ENCODE measurements around the gene MLLT1. TPM values are rescaled to one million over a fixed set of nuclear protein-coding genes. Genes with fewer than 3 reads are reported as not detected.

MLLT1 gene
- total and polyA plus RNA-seq, 2 donors (not counting 1 experiment from before 2014, with no cell fraction given): 19.4 to 40.2 TPM

GRCh38 chr19:6258812-6259311 is 20.9 kb downstream of the MLLT1 start:
- no peak overlapping the region for H3K9ac ChIP-seq (ENCODE audit: low read length)
- 96% methylated on average over 15 of the region's 15 CpGs for WGBS (ENCODE audit: insufficient coverage)
- TF ChIP-seq EZH2 (IDR thresholded peaks at IDR 0.05; ENCODE audit: borderline replicate concordance, insufficient read depth, low read depth, low read length, poor library complexity, severe bottlenecking): no peak
- TF ChIP-seq, protein P1, sequence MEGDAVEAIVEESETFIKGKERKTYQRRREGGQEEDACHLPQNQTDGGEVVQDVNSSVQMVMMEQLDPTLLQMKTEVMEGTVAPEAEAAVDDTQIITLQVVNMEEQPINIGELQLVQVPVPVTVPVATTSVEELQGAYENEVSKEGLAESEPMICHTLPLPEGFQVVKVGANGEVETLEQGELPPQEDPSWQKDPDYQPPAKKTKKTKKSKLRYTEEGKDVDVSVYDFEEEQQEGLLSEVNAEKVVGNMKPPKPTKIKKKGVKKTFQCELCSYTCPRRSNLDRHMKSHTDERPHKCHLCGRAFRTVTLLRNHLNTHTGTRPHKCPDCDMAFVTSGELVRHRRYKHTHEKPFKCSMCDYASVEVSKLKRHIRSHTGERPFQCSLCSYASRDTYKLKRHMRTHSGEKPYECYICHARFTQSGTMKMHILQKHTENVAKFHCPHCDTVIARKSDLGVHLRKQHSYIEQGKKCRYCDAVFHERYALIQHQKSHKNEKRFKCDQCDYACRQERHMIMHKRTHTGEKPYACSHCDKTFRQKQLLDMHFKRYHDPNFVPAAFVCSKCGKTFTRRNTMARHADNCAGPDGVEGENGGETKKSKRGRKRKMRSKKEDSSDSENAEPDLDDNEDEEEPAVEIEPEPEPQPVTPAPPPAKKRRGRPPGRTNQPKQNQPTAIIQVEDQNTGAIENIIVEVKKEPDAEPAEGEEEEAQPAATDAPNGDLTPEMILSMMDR (IDR thresholded peaks at IDR 0.05): no peak
- H3K9me3 Mint-ChIP-seq (ENCODE audit: insufficient read depth): no peaks in the 10 kb centered on the region
- no peak overlapping the region for H3K4me3 Mint-ChIP-seq
- H3K27me3 ChIP-seq (replicated peaks in 1 of 4; ENCODE audit: control extremely low read depth in 1 of 4, control insufficient read depth in 3 of 4, insufficient read depth in 4 of 4, low read length in 3 of 4): no peaks in the 10 kb centered on the region
- H3K36me3 ChIP-seq (replicated peaks in 1 of 2; ENCODE audit: control extremely low read depth in 1 of 2, control insufficient read depth in 1 of 2, extremely low read depth in 1 of 2, insufficient read depth in 2 of 2, low read length in 1 of 2): peaks cover 3 to 39% of the 10 kb centered on the region in 2 experiments
- peaks cover 70% of the 10 kb centered on the region for H3K79me2 ChIP-seq (ENCODE audit: control insufficient read depth, insufficient read depth, low read length)
- DNase-seq (no peak), ATAC-seq (ENCODE audit: low read depth) (no peak)
- CTCF ChIA-PET: no interaction called here
- H3K27ac ChIP-seq (ENCODE audit: low read length in 2 of 2): no peak overlapping the region
- H3K4me2 ChIP-seq (replicated peaks; ENCODE audit: low read depth, low read length, poor library complexity, severe bottlenecking): no peak overlapping the region
- H2AFZ ChIP-seq (ENCODE audit: insufficient read depth, low read depth, low read length, poor library complexity, severe bottlenecking): no peak overlapping the region
- H3K27me3 Mint-ChIP-seq: no peaks in the 10 kb centered on the region
- H3K4me1 Mint-ChIP-seq: peaks cover 24% of the 10 kb centered on the region
- intact Hi-C loops (cut with micrococcal nuclease): no loop called here
- H4K20me1 ChIP-seq (ENCODE audit: control insufficient read depth, insufficient read depth, low read length, poor library complexity, severe bottlenecking): peaks cover 71% of the 10 kb centered on the region
- H3K4me3 ChIP-seq (ENCODE audit: control extremely low read depth in 1 of 5, extremely low read depth in 1 of 5, insufficient read depth in 1 of 5, low read depth in 2 of 5, low read length in 4 of 5): no peak overlapping the region
- H3K27ac Mint-ChIP-seq: no peak overlapping the region
- peaks cover 10 to 16% of the 10 kb centered on the region in 2 donors for H3K4me1 ChIP-seq (ENCODE audit: control insufficient read depth in 2 of 2, insufficient read depth in 2 of 2, low read length in 2 of 2)
- H3K9me3 ChIP-seq (ENCODE audit: control extremely low read depth in 1 of 3, control insufficient read depth in 2 of 3, insufficient read depth in 1 of 3, low read length in 2 of 3): no peaks in the 10 kb centered on the region
- POLR2A ChIA-PET: no interaction called here

GRCh38 chr19:6253954-6254733 is 25.6 kb downstream of the MLLT1 start:
- H4K20me1 ChIP-seq (ENCODE audit: control insufficient read depth, insufficient read depth, low read length, poor library complexity, severe bottlenecking): peaks cover 65% of the 10 kb centered on the region
- H3K4me1 ChIP-seq (ENCODE audit: control insufficient read depth in 2 of 2, insufficient read depth in 2 of 2, low read length in 2 of 2): peaks cover 10 to 16% of the 10 kb centered on the region in 2 donors
- Mint-ChIP-seq H3K27ac (no peak overlapping the region), H3K4me1 (peaks cover 39% of the 10 kb centered on the region), H3K9me3 (ENCODE audit: insufficient read depth) (no peaks in the 10 kb centered on the region), H3K27me3 (no peaks in the 10 kb centered on the region), H3K4me3 (no peak overlapping the region)
- ATAC-seq (ENCODE audit: low read depth) (no peak), DNase-seq (no peak)
- WGBS (ENCODE audit: insufficient coverage): 89% methylated on average over 10 of the region's 14 CpGs
- CTCF ChIA-PET: interaction anchor here (0.7 kb wide), 1 partner anchor 46 kb away, joined by 4 read pairs; no protein-coding TSS in a partner anchor
- POLR2A ChIA-PET: no interaction called here
- H3K27me3 ChIP-seq (replicated peaks in 1 of 4; ENCODE audit: control extremely low read depth in 1 of 4, control insufficient read depth in 3 of 4, insufficient read depth in 4 of 4, low read length in 3 of 4): no peaks in the 10 kb centered on the region
- H2AFZ ChIP-seq (ENCODE audit: insufficient read depth, low read depth, low read length, poor library complexity, severe bottlenecking): no peak overlapping the region
- no peak overlapping the region for H3K4me2 ChIP-seq (replicated peaks; ENCODE audit: low read depth, low read length, poor library complexity, severe bottlenecking)
- no peaks in the 10 kb centered on the region for H3K9me3 ChIP-seq (ENCODE audit: control extremely low read depth in 1 of 3, control insufficient read depth in 2 of 3, insufficient read depth in 1 of 3, low read length in 2 of 3)
- H3K4me3 ChIP-seq (ENCODE audit: control extremely low read depth in 1 of 5, extremely low read depth in 1 of 5, insufficient read depth in 1 of 5, low read depth in 2 of 5, low read length in 4 of 5): no peak overlapping the region
- H3K9ac ChIP-seq (ENCODE audit: low read length): no peak overlapping the region
- intact Hi-C loops (cut with micrococcal nuclease): no loop called here
- H3K79me2 ChIP-seq (ENCODE audit: control insufficient read depth, insufficient read depth, low read length): peaks cover 82% of the 10 kb centered on the region
- H3K27ac ChIP-seq (ENCODE audit: low read length in 2 of 2): no peak overlapping the region
- peaks cover 3 to 13% of the 10 kb centered on the region in 2 experiments for H3K36me3 ChIP-seq (replicated peaks in 1 of 2; ENCODE audit: control extremely low read depth in 1 of 2, control insufficient read depth in 1 of 2, extremely low read depth in 1 of 2, insufficient read depth in 2 of 2, low read length in 1 of 2)
- TF ChIP-seq, protein P1 (IDR thresholded peaks at IDR 0.05): no peak
- no peak for TF ChIP-seq EZH2 (IDR thresholded peaks at IDR 0.05; ENCODE audit: borderline replicate concordance, insufficient read depth, low read depth, low read length, poor library complexity, severe bottlenecking)

Measured in B cell (primary cell).